ENCODE measurements around the gene CDH12.

- TF ChIP-seq, protein P1, sequence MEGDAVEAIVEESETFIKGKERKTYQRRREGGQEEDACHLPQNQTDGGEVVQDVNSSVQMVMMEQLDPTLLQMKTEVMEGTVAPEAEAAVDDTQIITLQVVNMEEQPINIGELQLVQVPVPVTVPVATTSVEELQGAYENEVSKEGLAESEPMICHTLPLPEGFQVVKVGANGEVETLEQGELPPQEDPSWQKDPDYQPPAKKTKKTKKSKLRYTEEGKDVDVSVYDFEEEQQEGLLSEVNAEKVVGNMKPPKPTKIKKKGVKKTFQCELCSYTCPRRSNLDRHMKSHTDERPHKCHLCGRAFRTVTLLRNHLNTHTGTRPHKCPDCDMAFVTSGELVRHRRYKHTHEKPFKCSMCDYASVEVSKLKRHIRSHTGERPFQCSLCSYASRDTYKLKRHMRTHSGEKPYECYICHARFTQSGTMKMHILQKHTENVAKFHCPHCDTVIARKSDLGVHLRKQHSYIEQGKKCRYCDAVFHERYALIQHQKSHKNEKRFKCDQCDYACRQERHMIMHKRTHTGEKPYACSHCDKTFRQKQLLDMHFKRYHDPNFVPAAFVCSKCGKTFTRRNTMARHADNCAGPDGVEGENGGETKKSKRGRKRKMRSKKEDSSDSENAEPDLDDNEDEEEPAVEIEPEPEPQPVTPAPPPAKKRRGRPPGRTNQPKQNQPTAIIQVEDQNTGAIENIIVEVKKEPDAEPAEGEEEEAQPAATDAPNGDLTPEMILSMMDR (IDR thresholded peaks at IDR 0.05 in 2 of 3, conservative IDR thresholded peaks at IDR 0.05 in 1 of 3; ENCODE audit: control insufficient read depth in 2 of 3, extremely low read depth in 1 of 3, insufficient read depth in 1 of 3, low read depth in 3 of 3, low read length in 3 of 3): no peak
- no peak for TF ChIP-seq NFIC (IDR thresholded peaks at IDR 0.05; ENCODE audit: low read depth, low read length)
- TF ChIP-seq POLR2AphosphoS5 (IDR thresholded peaks at IDR 0.05; ENCODE audit: low read length): no peak
- no peak for TF ChIP-seq ZBTB33 (IDR thresholded peaks at IDR 0.05)
- TF ChIP-seq CEBPB (IDR thresholded peaks at IDR 0.05; ENCODE audit: borderline replicate concordance in 1 of 2, low read depth in 2 of 2, low read length in 2 of 2): no peak
- no peak for TF ChIP-seq HDAC2 (IDR thresholded peaks at IDR 0.05)
- TF ChIP-seq RAD21 (IDR thresholded peaks at IDR 0.05; ENCODE audit: insufficient read depth, low read depth, low read length): no peak
- TF ChIP-seq NR2F1 (conservative IDR thresholded peaks at IDR 0.05): no peak
- TF ChIP-seq GABPA (IDR thresholded peaks at IDR 0.05; ENCODE audit: low read depth): no peak
- no peak for TF ChIP-seq ATF3 (IDR thresholded peaks at IDR 0.05; ENCODE audit: borderline replicate concordance, extremely low read depth, low read depth, low read length)
- TF ChIP-seq POLR2A (IDR thresholded peaks at IDR 0.05; ENCODE audit: low read depth, low read length): no peak
- TF ChIP-seq SP1 (IDR thresholded peaks at IDR 0.05; ENCODE audit: low read depth, low read length): no peak
Observed at GRCh38 chr5:22678886-22679285, 174.3 kb downstream of the CDH12 start.

All from GM12878 (cell line).